Head of caudate nucleus (tissue), 42 donors: ENCODE measurements around the gene EMC8.
A peak's percentile ranks its signal among the peaks of the same experiment; 100 is the strongest.

ENCODE experiments used
- DNase-seq, 42 donors: peaks; one replicate each; pipeline versions ENCODE4 v3.0.0 to v3.0.0-alpha.2; 2020 to 2021; ENCODE audit warnings: mixed read lengths in 7 of 42
- intact Hi-C: fragments of 100-400 bp; cut with DNase I; formaldehyde crosslinking; loops from one replicate; pipeline ENCODE4 v1.15.0; 2022

EMC8 gene

GRCh38 chr16:85750827-85751697 lies 48.3 kb downstream of the EMC8 start, which contains the start of gene C16orf74:
TSS of gene C16orf74 (minus strand) at chr16:85751096. CDS start at chr16:85735217, 15,879 bp downstream.
- intact Hi-C loops: no loop called here
- DNase-seq: peak in 2 of 42 donors; percentile 28 to 42

DNA sequence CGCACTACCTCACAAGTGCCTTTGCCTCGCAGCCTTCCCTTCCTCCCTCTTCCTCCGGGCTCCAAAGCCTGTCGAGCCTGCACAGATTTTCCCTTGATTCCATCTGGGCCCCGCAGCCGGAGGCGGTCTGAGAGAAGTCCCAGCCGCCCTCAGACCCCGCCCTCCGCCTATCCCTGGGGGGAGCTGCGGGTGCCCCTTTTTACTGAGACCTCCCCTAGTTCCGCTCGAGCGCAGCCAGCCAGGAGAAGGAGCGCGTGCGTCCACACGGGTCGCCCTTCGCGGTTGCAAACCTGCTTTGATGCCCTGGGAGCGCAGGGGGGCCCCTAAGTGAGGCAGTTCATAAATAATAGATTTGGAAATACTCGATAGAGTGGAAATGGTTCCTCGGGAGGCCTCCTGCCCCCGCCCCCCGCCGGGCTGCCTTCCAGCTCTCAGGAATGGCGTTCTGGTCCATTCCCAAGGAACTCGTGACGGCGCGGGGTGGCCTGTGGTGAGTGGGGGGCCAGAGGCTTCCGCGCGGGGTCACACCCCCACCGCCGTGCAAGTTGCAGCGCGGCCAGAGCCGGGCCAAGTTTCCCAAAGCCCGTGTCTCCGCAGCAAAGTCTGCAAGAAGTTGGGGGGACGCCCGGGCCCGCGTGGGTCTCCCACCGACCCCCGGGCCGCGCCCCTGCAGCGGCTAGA lies 49.1 kb downstream of the EMC8 start:
- intact Hi-C loops: no loop called here
- DNase-seq: peak in 7 of 42 donors; percentile 12 to 37 (median 22)

- DNase-seq: no peak
- intact Hi-C loops: no loop called here
Measured at GRCh38 chr16:85749771-85750145, 49.6 kb downstream of the EMC8 start.

- DNase-seq: no peak
- intact Hi-C loops: no loop called here
Measured at GRCh38 chr16:85746460-85747215, 52.7 kb downstream of the EMC8 start.

DNA sequence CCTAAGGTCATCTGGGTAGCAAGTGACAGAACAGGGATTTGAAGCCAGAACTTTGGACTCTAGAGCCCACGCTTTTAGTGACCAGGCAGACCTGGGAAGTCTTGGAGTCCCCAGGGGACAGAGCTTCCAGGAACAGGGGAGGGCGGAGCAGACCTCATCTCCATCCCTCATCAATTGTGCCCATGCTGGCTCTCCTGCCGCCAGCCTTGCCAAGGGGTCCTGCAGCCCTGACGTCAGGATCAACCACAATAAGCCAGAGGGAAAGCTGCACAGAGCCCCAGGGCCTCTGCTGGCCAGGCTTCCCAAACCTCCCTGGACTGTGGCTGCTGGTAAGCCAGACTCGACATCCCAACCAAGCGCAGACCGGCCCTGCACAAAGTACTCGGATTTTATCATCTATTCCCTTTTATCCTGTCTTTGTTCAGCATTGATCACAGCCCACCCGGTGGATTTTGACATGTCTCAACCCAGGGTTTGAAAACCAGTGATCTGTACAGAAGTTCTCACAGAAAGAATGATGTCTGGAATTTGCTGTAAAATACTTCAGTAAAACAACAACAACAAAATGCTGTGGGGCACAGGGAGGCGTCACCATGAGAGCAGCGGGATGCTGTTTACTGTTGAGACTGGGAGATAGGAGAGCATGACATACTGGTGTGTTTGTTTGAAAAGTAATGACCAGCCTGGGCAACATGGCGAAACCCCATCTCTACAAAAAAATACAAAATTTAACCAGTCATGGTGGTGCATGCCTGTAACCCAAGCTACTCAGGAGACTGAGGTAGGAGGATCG lies 60.2 kb downstream of the EMC8 start:
- intact Hi-C loops: no loop called here
- no peak for DNase-seq

- intact Hi-C loops: no loop called here
- no peak for DNase-seq
Measured at GRCh38 chr16:85736921-85737320, 62.4 kb downstream of the EMC8 start.

DNA sequence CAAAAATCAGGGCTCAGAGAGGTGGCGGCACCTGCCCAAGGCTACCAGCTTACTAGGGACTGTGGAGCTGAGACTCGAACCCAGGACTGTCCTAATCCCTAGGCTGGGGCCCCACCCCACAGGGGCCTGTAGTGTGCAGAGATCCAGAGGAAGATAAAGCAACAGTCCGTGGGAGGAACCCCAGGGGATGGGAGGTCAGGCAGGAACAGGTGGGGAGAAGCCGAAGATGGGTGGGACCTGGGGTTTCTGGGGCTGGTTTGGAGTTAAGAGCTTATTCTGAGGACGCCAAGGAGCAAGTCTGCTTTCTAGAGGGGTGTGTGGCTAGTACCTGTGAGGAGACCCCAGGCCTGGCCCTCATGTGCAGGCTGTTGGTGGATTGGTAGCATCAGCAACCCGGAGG lies 63.4 kb downstream of the EMC8 start:
- intact Hi-C loops: no loop called here
- no peak for DNase-seq

- intact Hi-C loops: no loop called here
- no peak for DNase-seq
Measured at GRCh38 chr16:85735225-85735635, 64.1 kb downstream of the EMC8 start.

GRCh38 chr16:85734311-85735017 lies 64.9 kb downstream of the EMC8 start:
- no peak for DNase-seq
- intact Hi-C loops: no loop called here

DNA sequence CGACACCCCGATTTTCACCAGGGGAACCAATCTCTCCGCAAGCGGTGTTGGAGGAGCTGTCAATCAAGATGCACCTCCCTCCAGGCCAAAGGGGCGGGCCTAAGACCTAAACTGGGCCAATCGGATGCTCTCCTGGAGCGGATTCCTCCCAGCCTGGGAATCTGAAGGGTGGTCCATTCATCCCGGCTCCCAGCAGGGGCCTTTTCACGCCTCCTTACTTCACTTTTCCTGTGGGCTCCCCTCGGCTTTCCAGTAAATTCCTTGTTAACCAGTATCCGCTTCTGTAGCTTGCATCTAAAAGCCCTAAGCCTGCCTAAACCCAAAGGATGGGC lies 65.5 kb downstream of the EMC8 start:
- DNase-seq: no peak
- intact Hi-C loops: no loop called here

DNA sequence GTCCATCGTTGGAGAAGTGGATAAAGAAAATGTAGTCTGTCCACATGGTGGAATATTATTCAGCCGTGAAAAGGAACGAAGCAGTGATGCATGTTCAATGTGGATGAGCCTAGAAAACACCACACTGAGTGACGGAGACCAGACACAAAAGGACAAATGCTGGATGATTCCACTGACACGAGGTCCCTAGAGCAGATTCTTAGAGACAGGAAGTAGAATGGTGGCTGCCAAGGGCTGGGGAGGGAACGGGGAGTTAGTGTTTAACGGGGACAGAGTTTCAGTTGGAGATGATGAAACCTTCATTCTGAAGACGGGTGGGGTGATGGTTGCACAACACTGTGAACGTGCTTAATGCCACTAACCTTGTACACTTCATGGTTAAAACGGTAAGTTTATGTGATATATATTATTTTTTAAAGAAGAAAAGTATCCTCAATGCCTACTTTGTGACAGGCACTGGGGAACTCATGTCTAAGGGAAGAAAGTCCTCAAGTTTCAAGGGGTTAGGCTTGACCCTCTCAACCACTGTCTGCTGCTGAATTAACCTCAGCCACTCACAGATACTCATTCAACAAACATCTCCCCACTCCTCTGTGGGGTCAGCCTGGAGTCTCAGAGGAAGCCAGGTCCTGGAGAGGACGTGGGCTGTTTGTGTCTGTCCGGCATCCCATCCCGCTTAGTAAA lies 66.0 kb downstream of the EMC8 start:
- intact Hi-C loops: no loop called here
- DNase-seq: no peak

DNA sequence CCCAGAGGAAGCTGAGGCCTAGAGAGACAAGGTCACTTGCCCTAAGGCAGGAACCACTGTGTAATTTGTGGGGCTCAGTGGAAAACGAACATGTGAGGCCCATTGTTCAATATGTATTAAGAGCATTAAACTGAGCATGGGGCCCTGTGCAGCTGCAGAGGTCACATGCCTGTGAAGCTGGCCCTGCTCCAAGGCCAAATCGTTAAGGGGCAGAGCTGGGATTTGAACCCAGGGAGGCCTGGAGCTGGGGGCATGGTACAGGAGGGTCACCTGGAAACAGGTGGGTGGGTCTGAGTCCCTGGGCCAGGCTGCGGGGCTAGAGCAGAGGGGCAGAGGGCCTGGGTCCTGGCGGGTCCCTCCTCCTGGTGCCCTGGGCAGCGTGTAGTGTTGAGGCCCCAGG lies 68.2 kb downstream of the EMC8 start:
- intact Hi-C loops: no loop called here
- DNase-seq: no peak

DNA sequence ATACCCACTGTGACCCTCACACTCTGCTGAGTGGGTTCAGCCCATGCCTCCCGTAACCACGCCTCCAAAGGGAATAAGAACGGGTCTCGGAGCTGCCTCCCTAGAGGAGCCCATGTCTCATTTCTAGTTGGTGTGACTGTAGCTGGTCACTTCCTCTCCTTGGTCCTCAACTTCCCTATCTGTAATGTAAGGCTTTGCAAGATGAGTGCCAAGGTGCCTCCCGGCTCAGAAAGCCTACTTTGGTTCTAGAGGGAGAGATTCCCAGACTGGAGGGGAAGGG lies 69.2 kb downstream of the EMC8 start:
- intact Hi-C loops: no loop called here
- DNase-seq: no peak

GRCh38 chr16:85729452-85730185 lies 69.7 kb downstream of the EMC8 start:
- intact Hi-C loops: no loop called here
- peak in 1 of 42 donors; percentile 52 for DNase-seq

DNA sequence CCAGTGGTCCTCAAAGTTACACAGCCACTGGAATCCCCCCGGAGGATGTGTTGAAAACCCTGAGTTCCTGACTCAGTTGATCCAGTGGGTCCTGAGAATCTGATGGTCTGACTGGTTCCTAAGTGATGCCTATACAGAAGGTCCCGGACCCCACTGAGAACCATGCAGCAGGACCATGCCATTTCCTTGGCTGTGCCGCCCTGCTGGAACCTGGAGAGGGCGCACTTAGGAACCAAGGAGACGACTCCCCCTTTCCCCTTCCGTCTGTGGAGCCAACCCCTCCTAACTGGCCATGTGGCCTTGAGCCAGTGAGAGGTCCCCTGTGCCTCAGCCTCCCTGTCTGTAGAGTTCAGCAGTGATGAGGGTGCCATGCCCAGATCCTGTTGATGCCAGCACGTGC lies 70.5 kb downstream of the EMC8 start:
- intact Hi-C loops: no loop called here
- DNase-seq: no peak
